AG09319 (cell line): ENCODE measurements around the gene NR2F6.

ENCODE experiments used
- DNase-seq: peaks from one replicate; pipeline ENCODE4 v3.0.0-alpha.2; 2010; ENCODE audit warnings: low read depth; ENCODE audit errors: extremely low read depth
- CTCF ChIP-seq: IDR thresholded peaks from 2 replicates; pipeline ENCODE4 v1.5.1; 2011; ENCODE audit warnings: low read depth, mild to moderate bottlenecking, inconsistent platforms, low read length, moderate library complexity

Gene NR2F6

GRCh38 chr19:17240826-17241399 lies 4.8 kb downstream of the NR2F6 start:
- no peak for TF ChIP-seq CTCF
- DNase-seq = no peak

GRCh38 chr19:17240062-17240752 lies 5.5 kb downstream of the NR2F6 start:
- TF ChIP-seq CTCF = no peak
- no peak for DNase-seq

DNA sequence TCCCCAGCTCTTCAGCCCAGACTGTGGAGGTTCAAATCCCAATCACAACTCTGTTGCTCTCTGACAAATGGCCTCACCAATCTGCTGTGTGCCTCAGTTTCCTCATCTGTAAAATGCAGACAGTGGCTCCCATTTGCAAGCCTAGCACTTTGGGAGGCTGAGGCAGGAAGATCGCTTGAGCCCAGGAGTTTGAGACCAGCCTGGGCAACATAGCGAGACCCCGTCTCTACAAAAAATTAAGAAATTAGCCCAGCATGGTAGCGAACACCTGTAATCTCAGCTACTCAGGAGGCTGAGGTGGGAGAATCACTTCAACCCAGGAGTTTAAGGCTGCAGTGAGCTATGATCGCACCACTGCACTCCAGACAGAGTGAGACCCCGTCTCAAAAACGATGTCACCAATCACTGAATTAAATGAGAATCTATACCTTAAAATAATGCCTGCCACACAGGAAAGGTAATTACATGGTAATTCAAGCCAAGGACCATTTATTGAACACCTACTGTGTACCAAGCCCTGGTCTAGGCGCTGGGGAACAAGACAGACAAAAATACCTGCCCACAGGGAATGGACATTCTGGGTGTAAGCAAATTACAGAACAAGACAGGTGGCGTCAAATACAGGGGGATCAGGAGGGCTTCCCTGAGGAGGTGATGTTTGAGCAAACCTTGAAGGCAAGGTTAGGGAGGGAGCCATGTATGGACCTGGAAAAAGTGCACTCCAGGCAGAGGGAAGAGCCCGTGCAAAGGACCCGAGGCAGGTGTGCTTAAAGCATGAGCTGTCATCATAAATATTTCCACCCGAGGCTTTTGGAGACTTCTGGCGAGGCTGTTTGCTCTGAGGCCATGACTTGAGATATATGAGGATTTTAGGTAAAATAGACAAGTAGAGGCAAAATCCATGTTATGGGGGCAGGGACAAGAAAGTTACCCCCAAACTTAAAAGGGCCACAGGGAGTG lies 7.7 kb downstream of the NR2F6 start:
- TF ChIP-seq CTCF = no peak
- no peak for DNase-seq

GRCh38 chr19:17236811-17237543 lies 8.7 kb downstream of the NR2F6 start:
- no peak for DNase-seq
- no peak for TF ChIP-seq CTCF

DNA sequence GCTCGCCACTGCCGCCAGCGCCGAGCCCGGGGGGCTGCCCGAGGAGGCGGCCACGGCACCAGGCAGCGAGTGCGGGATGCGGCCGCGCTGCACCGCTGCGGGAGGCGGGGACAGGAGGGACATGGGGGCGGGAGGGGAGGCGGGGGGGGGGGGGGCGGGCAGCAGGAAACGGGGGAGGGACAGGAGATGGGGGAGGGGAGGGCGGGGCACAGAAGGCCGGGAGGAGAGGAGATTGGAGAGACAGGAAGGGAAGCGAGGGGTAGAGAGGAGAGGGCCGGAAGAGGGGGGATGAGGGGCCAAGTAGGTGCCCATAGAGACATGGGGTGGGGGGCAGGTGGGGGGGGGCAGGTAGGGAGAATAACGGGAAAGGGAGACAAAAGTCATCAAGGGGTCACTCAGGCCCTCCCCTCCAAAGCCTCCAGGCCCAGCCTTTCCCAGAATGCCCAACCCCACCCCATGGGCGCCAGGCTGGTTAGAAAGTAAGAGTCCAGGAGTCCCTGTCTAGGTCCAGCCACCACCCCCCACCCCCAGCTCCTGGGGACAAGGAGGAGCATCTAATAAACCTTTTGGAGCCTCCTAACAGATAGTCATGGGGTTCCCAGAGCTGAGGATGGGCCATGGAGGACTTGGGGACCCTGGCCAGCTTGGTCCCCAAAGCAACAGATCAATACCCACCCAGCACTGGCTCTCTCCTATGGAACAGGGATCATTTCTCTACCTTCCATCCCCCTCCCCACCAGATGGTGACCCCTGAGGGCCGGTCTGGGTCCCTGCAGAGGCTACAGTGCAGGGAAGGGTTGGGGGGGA lies 9.5 kb downstream of the NR2F6 start:
- no peak for DNase-seq
- no peak for TF ChIP-seq CTCF

GRCh38 chr19:17235300-17235970 lies 10.3 kb downstream of the NR2F6 start:
- peak; percentile 42 for TF ChIP-seq CTCF
- no peak for DNase-seq
